GM19025 (cell line): Measurements from ENCODE around the gene VSTM4.

Experiments
- ATAC-seq: cut with Tn5 transposase; IDR thresholded peaks from one replicate; pipeline ENCODE4 v1.9.1; 2021; ENCODE audit warnings: mild to moderate bottlenecking, low read depth, moderate library complexity; ENCODE audit not compliant: unreplicated experiment

The VSTM4 gene

GRCh38 chr10:49075743-49076142 lies 39.6 kb downstream of the VSTM4 start:
- ATAC-seq: no peak

- no peak for ATAC-seq
These were observed 40.3 kb downstream of the VSTM4 start for GRCh38 chr10:49074836-49075682.

GRCh38 chr10:49072166-49072885 lies 43.0 kb downstream of the VSTM4 start:
- no peak for ATAC-seq

GRCh38 chr10:49071160-49071761 lies 44.1 kb downstream of the VSTM4 start:
- ATAC-seq: no peak

GRCh38 chr10:49070701-49071100 lies 44.6 kb downstream of the VSTM4 start:
- ATAC-seq: no peak

GRCh38 chr10:49068672-49069217 lies 46.6 kb downstream of the VSTM4 start:
- no peak for ATAC-seq

- ATAC-seq: no peak
These were observed 47.1 kb downstream of the VSTM4 start for GRCh38 chr10:49068209-49068608.

GRCh38 chr10:49066944-49067730 lies 48.2 kb downstream of the VSTM4 start:
- ATAC-seq: no peak

- ATAC-seq: no peak
These were observed 53.1 kb downstream of the VSTM4 start for GRCh38 chr10:49062229-49062628.

GRCh38 chr10:49061667-49062066 lies 53.7 kb downstream of the VSTM4 start:
- ATAC-seq: no peak

GRCh38 chr10:49058463-49059255 lies 56.7 kb downstream of the VSTM4 start:
- no peak for ATAC-seq

GRCh38 chr10:49057231-49057880 lies 58.0 kb downstream of the VSTM4 start:
- ATAC-seq: no peak

GRCh38 chr10:49056356-49056755 lies 59.0 kb downstream of the VSTM4 start:
- ATAC-seq: no peak

GRCh38 chr10:49055221-49055849 lies 60.0 kb downstream of the VSTM4 start:
- ATAC-seq: no peak

GRCh38 chr10:49054753-49055152 lies 60.6 kb downstream of the VSTM4 start:
- no peak for ATAC-seq

- no peak for ATAC-seq
These were observed 61.2 kb downstream of the VSTM4 start for GRCh38 chr10:49053998-49054692.

GRCh38 chr10:49053053-49053997 lies 62.0 kb downstream of the VSTM4 start:
- ATAC-seq: peak; percentile 74
